GM10248 (cell line): Measurements from ENCODE around the gene MPST.

Experiments used
- CTCF ChIA-PET: fragments of 300-600 bp; sonication (Branson Sonifier 250); formaldehyde crosslinking; extraction: SDS; loops from one replicate; lab custom pipeline; 2021; ENCODE audit warnings: antibody characterized with exemption; lab: Yijun Ruan, JAX
- POLR2A ChIA-PET: fragments of 350-650 bp; sonication (Branson Sonifier 250); formaldehyde crosslinking; extraction: SDS; loops from one replicate; lab custom pipeline; 2020; ENCODE audit warnings: antibody characterized with exemption; lab: Yijun Ruan, JAX
- DNase-seq: peaks from one replicate; pipeline ENCODE4 v3.0.0; 2012; ENCODE audit errors: extremely low spot score
- CTCF ChIP-seq: IDR thresholded peaks from 2 replicates; pipeline ENCODE4 v1.5.1; 2012; ENCODE audit warnings: mild to moderate bottlenecking, low read depth; ENCODE audit errors: extremely low read depth, missing control alignments, control extremely low read depth

Gene MPST

GRCh38 chr22:37014415-37014806 is 5.1 kb upstream of the MPST start:
- ChIA-PET CTCF (interaction anchor here (1.2 to 5.6 kb wide), 2 partner anchors 9 to 30 kb away, joined by 3 to 29 read pairs; no protein-coding TSS in a partner anchor), POLR2A (no interaction called here)
- no peak for TF ChIP-seq CTCF
- no peak for DNase-seq

DNA sequence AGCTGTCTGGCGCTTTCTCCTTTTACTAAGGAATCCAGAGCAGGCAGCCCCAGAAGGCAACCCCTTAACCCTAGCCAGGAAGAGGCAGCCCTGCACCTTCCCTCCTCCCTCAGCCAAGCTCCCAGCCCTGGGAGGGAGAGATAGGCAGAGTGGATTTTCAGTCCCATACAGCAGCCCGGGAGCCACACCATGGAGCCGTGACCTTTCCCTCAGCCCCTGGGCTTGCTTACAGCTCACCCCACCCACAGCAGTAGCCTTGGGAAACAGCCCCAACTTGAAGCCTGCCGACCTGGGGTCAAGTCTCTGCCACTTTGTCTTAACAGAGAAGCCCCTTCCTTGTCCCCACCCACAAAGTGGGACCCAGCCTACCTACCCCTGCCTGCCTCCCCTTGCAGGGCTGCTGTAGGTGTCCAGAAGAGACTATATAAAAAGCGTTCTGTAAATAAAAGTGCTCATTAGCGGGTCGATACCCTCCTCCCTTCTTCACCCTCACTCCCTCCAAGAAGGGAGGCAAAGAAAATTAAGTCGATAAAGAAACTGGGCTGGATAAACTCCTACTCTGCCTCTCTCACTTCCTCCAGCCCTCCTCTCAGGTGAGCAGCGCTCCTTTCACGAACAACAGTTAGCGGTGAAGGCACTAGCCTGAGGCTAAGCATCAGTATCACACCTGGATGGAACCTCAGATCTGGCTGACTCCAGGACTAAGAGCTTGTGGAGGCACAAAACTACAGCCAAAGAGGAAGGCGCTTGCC is 4.5 kb upstream of the MPST start:
- CTCF ChIA-PET = interaction anchor here (1.2 to 5.6 kb wide), 2 partner anchors 10 to 30 kb away, joined by 3 to 29 read pairs; no protein-coding TSS in a partner anchor
- no peak for TF ChIP-seq CTCF
- DNase-seq = no peak
- POLR2A ChIA-PET = no interaction called here

GRCh38 chr22:37015587-37015878 is 4.0 kb upstream of the MPST start:
- POLR2A ChIA-PET = no interaction called here
- DNase-seq = no peak
- CTCF ChIA-PET = interaction anchor here (1.0 to 5.6 kb wide), 4 partner anchors 29 to 184 kb away, joined by 3 to 29 read pairs (median 4); no protein-coding TSS in a partner anchor
- no peak for TF ChIP-seq CTCF

DNA sequence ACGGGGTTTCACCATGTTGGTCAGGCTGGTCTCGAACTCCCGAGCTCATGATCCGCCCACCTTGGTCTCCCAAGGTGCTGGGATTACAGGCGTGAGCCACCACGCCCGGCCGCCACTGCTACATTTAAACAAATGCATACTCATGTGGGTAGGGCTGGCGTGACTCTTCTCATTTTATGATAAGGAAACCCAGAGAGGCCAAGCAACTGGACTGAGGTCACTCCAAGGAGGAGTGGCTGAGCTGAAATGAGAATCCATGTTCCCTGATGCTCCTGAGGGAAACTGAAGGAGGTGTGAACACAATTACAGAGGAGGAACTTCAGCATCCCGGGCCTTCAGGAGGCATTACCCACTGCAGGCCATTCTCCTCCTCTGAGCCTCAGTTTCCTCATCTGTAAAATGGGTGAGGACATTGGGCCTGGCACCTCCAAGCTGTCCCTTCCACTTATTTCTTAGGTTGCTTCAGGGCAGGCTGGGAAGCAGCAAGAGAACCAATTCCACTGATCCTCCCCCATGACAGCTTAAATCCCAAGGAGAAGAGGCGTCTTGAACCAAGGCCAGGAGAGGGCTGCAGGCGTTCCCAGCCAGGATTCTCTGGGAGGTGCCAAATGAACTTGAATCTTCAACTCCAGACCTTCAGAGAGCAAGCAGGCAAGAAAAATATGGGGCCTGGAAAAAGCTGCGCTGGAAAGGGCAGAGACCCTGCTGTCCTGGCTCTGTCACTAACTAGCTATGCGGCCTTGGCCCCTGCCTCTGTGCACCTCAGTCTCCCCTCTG is 3.2 kb upstream of the MPST start:
- ChIA-PET POLR2A (no interaction called here), CTCF (interaction anchor here (0.9 to 5.6 kb wide), 6 partner anchors 10 to 183 kb away, joined by 3 to 29 read pairs (median 4); no protein-coding TSS in a partner anchor)
- DNase-seq = no peak
- TF ChIP-seq CTCF = no peak

DNA sequence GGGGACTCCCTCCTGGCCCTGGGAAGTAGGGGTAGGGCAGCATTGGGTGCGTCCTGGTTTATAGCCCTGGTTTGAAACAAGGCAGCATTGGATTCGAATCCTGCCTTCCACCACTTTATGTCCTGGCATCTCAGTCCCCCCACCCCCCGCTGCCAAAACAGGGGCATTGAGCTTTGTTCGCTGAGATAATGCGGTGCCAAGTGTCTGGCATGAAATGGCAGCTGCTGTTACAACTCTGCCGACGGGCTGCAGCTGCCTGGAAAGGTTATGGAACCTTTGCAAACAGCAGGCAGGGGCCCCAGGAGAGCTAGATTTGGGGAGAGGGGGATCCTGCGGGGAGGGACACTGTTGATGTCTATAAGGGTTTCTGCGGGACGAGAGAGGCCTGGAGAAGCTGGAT is 2.2 kb upstream of the MPST start:
- ChIA-PET CTCF (interaction anchor here (0.9 to 5.6 kb wide), 5 partner anchors 8 to 160 kb away, joined by 3 to 29 read pairs (median 6); no protein-coding TSS in a partner anchor), POLR2A (no interaction called here)

More for the DNA sequence above, 2.2 kb upstream of the MPST start:
- DNase-seq = no peak
- TF ChIP-seq CTCF = no peak
